ENCODE data around the gene VDR.

VDR gene

GRCh38 chr12:47867495-47867941 is 37.3 kb downstream of the VDR start:
- no peak for FAIRE-seq

- no peak for FAIRE-seq
Observed at GRCh38 chr12:47864646-47865235, 40.1 kb downstream of the VDR start.

GRCh38 chr12:47863985-47864384 is 40.8 kb downstream of the VDR start:
- no peak for FAIRE-seq

- FAIRE-seq: no peak
Observed at GRCh38 chr12:47863467-47863866, 41.3 kb downstream of the VDR start.

- FAIRE-seq: no peak
Observed at GRCh38 chr12:47862881-47863280, 41.9 kb downstream of the VDR start.

- no peak for FAIRE-seq
Observed at GRCh38 chr12:47862167-47862750, 42.5 kb downstream of the VDR start.

- no peak for FAIRE-seq
Observed at GRCh38 chr12:47860873-47861272, 43.9 kb downstream of the VDR start.

- no peak for FAIRE-seq
Observed at GRCh38 chr12:47860279-47860841, 44.4 kb downstream of the VDR start.

GRCh38 chr12:47858511-47859266 is 46.1 kb downstream of the VDR start:
- FAIRE-seq: no peak

GRCh38 chr12:47856721-47857575 is 47.8 kb downstream of the VDR start:
- FAIRE-seq: no peak

- no peak for FAIRE-seq
Observed at GRCh38 chr12:47856094-47856493, 48.7 kb downstream of the VDR start.

- FAIRE-seq: no peak
Observed at GRCh38 chr12:47855502-47855901, 49.3 kb downstream of the VDR start.

- no peak for FAIRE-seq
Observed at GRCh38 chr12:47854531-47854930, 50.3 kb downstream of the VDR start.

GRCh38 chr12:47852096-47852571 is 52.7 kb downstream of the VDR start:
- FAIRE-seq: no peak

- FAIRE-seq: no peak
Observed at GRCh38 chr12:47851303-47851952, 53.4 kb downstream of the VDR start.

GRCh38 chr12:47850153-47851084 is 54.4 kb downstream of the VDR start:
- no peak for FAIRE-seq

GRCh38 chr12:47849261-47849660 is 55.5 kb downstream of the VDR start:
- FAIRE-seq: no peak

GRCh38 chr12:47848853-47849252 is 55.9 kb downstream of the VDR start:
- no peak for FAIRE-seq

GRCh38 chr12:47846294-47846996 is 58.3 kb downstream of the VDR start:
- FAIRE-seq: no peak

- FAIRE-seq: no peak
Observed at GRCh38 chr12:47845081-47845480, 59.7 kb downstream of the VDR start.

All from TTC549 (cell line).